ENCODE results near the gene RBMS1.
"Not testable (repeated sequence)": the region's sequence is repeated elsewhere in the genome, so short reads cannot be mapped to it uniquely, and the experiment has no call there.

The RBMS1 gene

GRCh38 chr2:160372585-160372984 lies 121.0 kb downstream of the RBMS1 start:
- H3K27me3 ChIP-seq (ENCODE audit: control insufficient read depth, insufficient read depth, low read length) = no peaks in the 10 kb centered on the region
- no peak overlapping the region for H3K27ac ChIP-seq (ENCODE audit: low read length)
- peaks cover 9% of the 10 kb centered on the region for H3K4me1 ChIP-seq (ENCODE audit: control insufficient read depth, insufficient read depth, low read length)
- DNase-seq (ENCODE audit: low read depth, low spot score) = no peak
- H3K9me3 ChIP-seq (ENCODE audit: control insufficient read depth, insufficient read depth, low read length) = no peaks in the 10 kb centered on the region
- H3K4me3 ChIP-seq (ENCODE audit: low read length) = no peak overlapping the region
- no peaks in the 10 kb centered on the region for H3K36me3 ChIP-seq (ENCODE audit: control insufficient read depth, insufficient read depth, low read length)

GRCh38 chr2:160372010-160372356 lies 121.6 kb downstream of the RBMS1 start:
- no peaks in the 10 kb centered on the region for H3K27me3 ChIP-seq (ENCODE audit: control insufficient read depth, insufficient read depth, low read length)
- H3K4me3 ChIP-seq (ENCODE audit: low read length) = no peak overlapping the region
- peaks cover 6% of the 10 kb centered on the region for H3K4me1 ChIP-seq (ENCODE audit: control insufficient read depth, insufficient read depth, low read length)
- H3K9me3 ChIP-seq (ENCODE audit: control insufficient read depth, insufficient read depth, low read length) = no peaks in the 10 kb centered on the region
- H3K27ac ChIP-seq (ENCODE audit: low read length) = no peak overlapping the region
- no peak for DNase-seq (ENCODE audit: low read depth, low spot score)
- no CpG with 5 or more reads among the region's 1 CpG for WGBS (ENCODE audit: insufficient coverage, insufficient read length)
- no peaks in the 10 kb centered on the region for H3K36me3 ChIP-seq (ENCODE audit: control insufficient read depth, insufficient read depth, low read length)

GRCh38 chr2:160371251-160372009 lies 122.2 kb downstream of the RBMS1 start:
- Histone ChIP-seq H3K36me3 (ENCODE audit: control insufficient read depth, insufficient read depth, low read length) (no peaks in the 10 kb centered on the region), H3K9me3 (ENCODE audit: control insufficient read depth, insufficient read depth, low read length) (no peaks in the 10 kb centered on the region), H3K4me3 (ENCODE audit: low read length) (no peak overlapping the region), H3K4me1 (ENCODE audit: control insufficient read depth, insufficient read depth, low read length) (peaks cover 5% of the 10 kb centered on the region), H3K27me3 (ENCODE audit: control insufficient read depth, insufficient read depth, low read length) (no peaks in the 10 kb centered on the region), H3K27ac (ENCODE audit: low read length) (no peak overlapping the region)
- no CpG with 5 or more reads among the region's 8 CpGs for WGBS (ENCODE audit: insufficient coverage, insufficient read length)
- no peak for DNase-seq (ENCODE audit: low read depth, low spot score)

- no peak overlapping the region for H3K4me3 ChIP-seq (ENCODE audit: low read length)
- DNase-seq (ENCODE audit: low read depth, low spot score) = no peak
- WGBS (ENCODE audit: insufficient coverage, insufficient read length) = no CpG with 5 or more reads among the region's 7 CpGs
- H3K4me1 ChIP-seq (ENCODE audit: control insufficient read depth, insufficient read depth, low read length) = peaks cover 7% of the 10 kb centered on the region
- H3K27ac ChIP-seq (ENCODE audit: low read length) = no peak overlapping the region
- H3K9me3 ChIP-seq (ENCODE audit: control insufficient read depth, insufficient read depth, low read length) = no peaks in the 10 kb centered on the region
- no peaks in the 10 kb centered on the region; the same call in 1 of the 2 replicates for H3K36me3 ChIP-seq (ENCODE audit: control insufficient read depth, insufficient read depth, low read length)
- no peaks in the 10 kb centered on the region for H3K27me3 ChIP-seq (ENCODE audit: control insufficient read depth, insufficient read depth, low read length)
Measured at GRCh38 chr2:160368988-160369930, 124.3 kb downstream of the RBMS1 start.

- Histone ChIP-seq H3K4me1 (ENCODE audit: control insufficient read depth, insufficient read depth, low read length) (peaks cover 7% of the 10 kb centered on the region), H3K27ac (ENCODE audit: low read length) (no peak overlapping the region), H3K9me3 (ENCODE audit: control insufficient read depth, insufficient read depth, low read length) (no peaks in the 10 kb centered on the region), H3K4me3 (ENCODE audit: low read length) (no peak overlapping the region), H3K27me3 (ENCODE audit: control insufficient read depth, insufficient read depth, low read length) (no peaks in the 10 kb centered on the region), H3K36me3 (ENCODE audit: control insufficient read depth, insufficient read depth, low read length) (no peaks in the 10 kb centered on the region; the same call in 1 of the 2 replicates)
- no peak for DNase-seq (ENCODE audit: low read depth, low spot score)
- no CpG with 5 or more reads among the region's 7 CpGs for WGBS (ENCODE audit: insufficient coverage, insufficient read length)
Measured at GRCh38 chr2:160367887-160368286, 125.7 kb downstream of the RBMS1 start.

- H3K36me3 ChIP-seq (ENCODE audit: control insufficient read depth, insufficient read depth, low read length); H3K9me3 ChIP-seq (ENCODE audit: control insufficient read depth, insufficient read depth, low read length); H3K4me1 ChIP-seq (ENCODE audit: control insufficient read depth, insufficient read depth, low read length); H3K4me3 ChIP-seq (ENCODE audit: low read length); H3K27me3 ChIP-seq (ENCODE audit: control insufficient read depth, insufficient read depth, low read length); H3K27ac ChIP-seq (ENCODE audit: low read length); DNase-seq (ENCODE audit: low read depth, low spot score): not testable (repeated sequence)
- no CpG with 5 or more reads among the region's 4 CpGs for WGBS (ENCODE audit: insufficient coverage, insufficient read length)
Measured at GRCh38 chr2:160367139-160367538, 126.5 kb downstream of the RBMS1 start.

- peaks cover 5% of the 10 kb centered on the region for H3K4me1 ChIP-seq (ENCODE audit: control insufficient read depth, insufficient read depth, low read length)
- H3K27me3 ChIP-seq (ENCODE audit: control insufficient read depth, insufficient read depth, low read length) = no peaks in the 10 kb centered on the region
Measured at GRCh38 chr2:160366474-160366873, 127.1 kb downstream of the RBMS1 start.

GRCh38 chr2:160365716-160366367 lies 127.8 kb downstream of the RBMS1 start:
- DNase-seq (ENCODE audit: low read depth, low spot score) = no peak
- no peak overlapping the region for H3K27ac ChIP-seq (ENCODE audit: low read length)
- no peak overlapping the region for H3K4me3 ChIP-seq (ENCODE audit: low read length)
- H3K36me3 ChIP-seq (ENCODE audit: control insufficient read depth, insufficient read depth, low read length) = no peaks in the 10 kb centered on the region; the same call in 1 of the 2 replicates
- peaks cover 4% of the 10 kb centered on the region for H3K4me1 ChIP-seq (ENCODE audit: control insufficient read depth, insufficient read depth, low read length)
- H3K9me3 ChIP-seq (ENCODE audit: control insufficient read depth, insufficient read depth, low read length) = no peaks in the 10 kb centered on the region
- no peaks in the 10 kb centered on the region for H3K27me3 ChIP-seq (ENCODE audit: control insufficient read depth, insufficient read depth, low read length)
- no CpG with 5 or more reads among the region's 5 CpGs for WGBS (ENCODE audit: insufficient coverage, insufficient read length)

More at GRCh38 chr2:160366474-160366873, 127.1 kb downstream of the RBMS1 start:
- no peak overlapping the region for H3K27ac ChIP-seq (ENCODE audit: low read length)
- no peaks in the 10 kb centered on the region; the same call in 1 of the 2 replicates for H3K36me3 ChIP-seq (ENCODE audit: control insufficient read depth, insufficient read depth, low read length)
- no peak overlapping the region for H3K4me3 ChIP-seq (ENCODE audit: low read length)
- no peaks in the 10 kb centered on the region for H3K9me3 ChIP-seq (ENCODE audit: control insufficient read depth, insufficient read depth, low read length)
- WGBS (ENCODE audit: insufficient coverage, insufficient read length) = no CpG with 5 or more reads among the region's 1 CpG
- no peak for DNase-seq (ENCODE audit: low read depth, low spot score)

- H3K9me3 ChIP-seq (ENCODE audit: control insufficient read depth, insufficient read depth, low read length) = no peaks in the 10 kb centered on the region
- no peaks in the 10 kb centered on the region for H3K27me3 ChIP-seq (ENCODE audit: control insufficient read depth, insufficient read depth, low read length)
- peaks cover 7% of the 10 kb centered on the region for H3K4me1 ChIP-seq (ENCODE audit: control insufficient read depth, insufficient read depth, low read length)
- H3K36me3 ChIP-seq (ENCODE audit: control insufficient read depth, insufficient read depth, low read length) = no peaks in the 10 kb centered on the region; the same call in 1 of the 2 replicates
- H3K4me3 ChIP-seq (ENCODE audit: low read length) = no peak overlapping the region
- no CpG with 5 or more reads among the region's 2 CpGs for WGBS (ENCODE audit: insufficient coverage, insufficient read length)
- no peak overlapping the region for H3K27ac ChIP-seq (ENCODE audit: low read length)
- no peak for DNase-seq (ENCODE audit: low read depth, low spot score)
Measured at GRCh38 chr2:160364364-160364763, 129.2 kb downstream of the RBMS1 start.

GRCh38 chr2:160363961-160364360 lies 129.6 kb downstream of the RBMS1 start:
- Histone ChIP-seq H3K27me3 (ENCODE audit: control insufficient read depth, insufficient read depth, low read length) (no peaks in the 10 kb centered on the region), H3K36me3 (ENCODE audit: control insufficient read depth, insufficient read depth, low read length) (no peaks in the 10 kb centered on the region; the same call in 1 of the 2 replicates), H3K4me1 (ENCODE audit: control insufficient read depth, insufficient read depth, low read length) (peaks cover 7% of the 10 kb centered on the region), H3K27ac (ENCODE audit: low read length) (no peak overlapping the region), H3K4me3 (ENCODE audit: low read length) (no peak overlapping the region), H3K9me3 (ENCODE audit: control insufficient read depth, insufficient read depth, low read length) (no peaks in the 10 kb centered on the region)
- WGBS (ENCODE audit: insufficient coverage, insufficient read length) = no CpG with 5 or more reads among the region's 3 CpGs
- DNase-seq (ENCODE audit: low read depth, low spot score) = no peak
